IPS-NIHi7 (cell line): ENCODE measurements around the gene COPG1.
"Not testable (repeated sequence)": the region's sequence is repeated elsewhere in the genome, so short reads cannot be mapped to it uniquely, and the experiment has no call there.

Source experiments
- DNase-seq: peaks from one replicate; pipeline ENCODE4 v3.0.0; 2012; ENCODE audit warnings: mixed read lengths; ENCODE audit errors: extremely low spot score

COPG1 gene, protein sequence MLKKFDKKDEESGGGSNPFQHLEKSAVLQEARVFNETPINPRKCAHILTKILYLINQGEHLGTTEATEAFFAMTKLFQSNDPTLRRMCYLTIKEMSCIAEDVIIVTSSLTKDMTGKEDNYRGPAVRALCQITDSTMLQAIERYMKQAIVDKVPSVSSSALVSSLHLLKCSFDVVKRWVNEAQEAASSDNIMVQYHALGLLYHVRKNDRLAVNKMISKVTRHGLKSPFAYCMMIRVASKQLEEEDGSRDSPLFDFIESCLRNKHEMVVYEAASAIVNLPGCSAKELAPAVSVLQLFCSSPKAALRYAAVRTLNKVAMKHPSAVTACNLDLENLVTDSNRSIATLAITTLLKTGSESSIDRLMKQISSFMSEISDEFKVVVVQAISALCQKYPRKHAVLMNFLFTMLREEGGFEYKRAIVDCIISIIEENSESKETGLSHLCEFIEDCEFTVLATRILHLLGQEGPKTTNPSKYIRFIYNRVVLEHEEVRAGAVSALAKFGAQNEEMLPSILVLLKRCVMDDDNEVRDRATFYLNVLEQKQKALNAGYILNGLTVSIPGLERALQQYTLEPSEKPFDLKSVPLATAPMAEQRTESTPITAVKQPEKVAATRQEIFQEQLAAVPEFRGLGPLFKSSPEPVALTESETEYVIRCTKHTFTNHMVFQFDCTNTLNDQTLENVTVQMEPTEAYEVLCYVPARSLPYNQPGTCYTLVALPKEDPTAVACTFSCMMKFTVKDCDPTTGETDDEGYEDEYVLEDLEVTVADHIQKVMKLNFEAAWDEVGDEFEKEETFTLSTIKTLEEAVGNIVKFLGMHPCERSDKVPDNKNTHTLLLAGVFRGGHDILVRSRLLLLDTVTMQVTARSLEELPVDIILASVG

DNA sequence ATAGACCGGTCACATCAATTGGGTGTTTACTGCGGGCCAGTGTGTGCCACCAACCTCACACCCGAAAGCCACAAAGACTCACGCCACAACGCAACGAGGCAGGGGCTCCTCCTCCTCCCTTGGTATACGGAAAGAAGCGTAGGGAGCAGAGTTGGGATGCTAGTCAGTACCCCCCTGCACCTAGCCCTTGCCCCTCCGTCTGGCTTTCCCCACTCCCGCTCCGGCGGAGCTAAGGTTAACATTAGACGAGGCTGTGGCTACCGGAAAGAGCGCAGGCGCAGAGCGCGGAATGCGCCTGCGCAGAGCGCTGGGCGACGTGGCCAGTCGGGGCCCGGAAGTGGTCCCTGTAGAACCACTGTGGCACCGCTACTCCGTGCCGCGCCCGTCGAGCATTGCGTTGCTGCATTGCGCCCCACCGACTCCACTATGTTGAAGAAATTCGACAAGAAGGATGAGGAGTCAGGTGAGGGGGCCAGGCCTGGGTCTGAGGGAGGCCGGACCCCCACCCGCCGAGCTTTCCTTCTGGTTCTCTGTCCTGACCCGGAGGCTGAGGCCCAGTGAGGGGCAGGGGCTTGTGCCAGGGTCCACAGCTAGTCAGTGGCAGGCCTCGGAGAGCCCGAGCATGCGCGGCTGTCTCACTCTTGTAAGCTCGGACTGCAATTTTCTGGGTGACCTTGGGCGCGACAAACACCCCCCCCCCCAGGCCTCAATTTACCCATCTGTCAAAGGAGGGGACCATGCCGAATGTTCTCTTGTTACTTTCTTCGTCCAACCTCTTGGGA, at the start of gene COPG1:
TSS of gene COPG1 (plus strand) at position 323 of the 782 bp plus-strand sequence. CDS start at position 427, 104 bp downstream.
- DNase-seq: peak; percentile 99

DNA sequence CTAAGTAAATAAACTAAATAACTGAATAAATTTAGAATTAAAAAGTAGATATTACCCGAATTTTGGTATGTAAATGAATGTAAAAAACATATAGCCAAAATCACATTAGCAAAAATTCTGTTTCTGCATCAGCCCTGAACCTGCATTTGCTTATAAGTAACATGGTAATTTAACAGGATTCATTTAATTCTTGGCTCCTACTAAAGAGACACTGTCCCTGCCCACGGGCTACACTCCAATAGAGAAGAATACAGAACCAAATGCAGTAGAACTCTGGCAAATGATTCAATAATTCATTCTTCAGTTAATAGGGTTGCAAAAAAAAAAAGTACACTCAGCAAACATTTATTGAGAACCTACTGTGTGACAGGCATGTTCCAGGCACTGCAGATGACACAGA, 44.9 kb upstream of the COPG1 start:
- DNase-seq: no peak

DNA sequence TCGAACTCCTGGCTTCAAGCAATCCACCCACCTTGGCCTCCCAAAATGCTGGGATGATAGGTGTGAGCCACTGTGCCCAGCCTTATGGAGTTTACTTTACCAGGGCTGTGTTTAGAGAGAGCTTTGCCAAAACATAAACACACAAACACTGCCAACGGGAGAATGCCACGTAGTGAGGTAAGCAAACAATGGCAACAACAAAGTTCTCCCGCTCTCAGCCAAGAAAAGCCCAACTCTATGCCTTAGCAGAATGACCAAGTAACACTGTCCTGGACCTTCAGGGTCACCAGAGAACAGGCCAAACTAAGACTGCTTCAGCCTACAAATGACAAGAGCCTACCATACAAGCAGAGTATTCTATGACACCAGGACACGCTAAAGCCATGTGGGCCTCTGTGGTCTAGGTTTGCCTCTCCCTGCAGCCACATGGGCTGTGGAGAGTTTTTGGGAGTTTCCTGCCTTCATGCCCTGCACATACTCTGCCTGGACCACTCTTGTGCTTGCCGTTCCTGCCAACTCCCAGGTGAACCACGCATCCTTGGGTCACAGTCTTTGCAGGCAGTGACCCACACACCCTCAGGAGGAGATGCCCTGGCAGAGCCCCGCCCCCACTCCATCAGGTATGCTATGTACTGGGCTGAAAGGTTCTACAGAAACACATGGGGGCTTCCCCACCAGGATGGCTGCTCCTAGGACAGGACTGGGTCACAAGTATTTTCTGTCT, 44.1 kb upstream of the COPG1 start:
- DNase-seq: no peak

DNA sequence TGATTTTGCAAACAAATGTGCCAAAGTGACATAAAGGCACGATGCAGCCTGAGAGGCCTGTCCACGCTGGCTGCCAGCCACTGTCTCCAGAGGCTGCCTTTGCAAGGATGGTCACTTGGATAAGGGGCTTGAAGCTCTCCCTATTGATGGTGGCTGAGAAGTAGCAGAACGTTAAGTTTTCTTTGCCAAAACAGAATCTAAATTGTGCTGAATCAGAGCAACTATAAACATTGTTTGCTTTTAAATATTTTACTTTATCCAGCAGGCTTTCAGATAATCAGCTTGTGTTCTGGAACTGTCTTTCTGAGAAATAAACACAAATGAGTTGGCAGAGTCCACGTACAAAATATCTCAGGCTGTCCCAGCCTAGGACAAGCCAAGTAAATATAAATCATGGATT, 41.9 kb upstream of the COPG1 start:
- no peak for DNase-seq

DNA sequence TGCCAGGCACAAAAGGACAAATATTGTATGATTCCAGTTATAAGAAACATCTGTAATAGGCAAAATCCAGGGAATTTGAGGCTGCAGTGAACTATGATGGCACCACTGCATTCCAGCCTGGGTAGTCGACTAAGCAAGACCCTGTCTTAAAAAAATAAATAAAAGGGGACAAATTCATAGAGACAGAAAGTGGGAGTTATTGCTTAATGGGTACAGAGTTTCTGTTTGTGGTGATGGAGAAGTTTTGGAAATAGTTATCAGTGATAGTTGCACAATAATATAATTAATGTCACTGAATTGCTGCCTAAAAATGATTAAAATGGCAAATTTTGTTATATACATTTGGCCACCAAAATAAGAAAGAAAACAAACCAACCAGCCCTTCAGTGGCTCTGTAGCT, 38.1 kb upstream of the COPG1 start:
- DNase-seq: no peak

DNA sequence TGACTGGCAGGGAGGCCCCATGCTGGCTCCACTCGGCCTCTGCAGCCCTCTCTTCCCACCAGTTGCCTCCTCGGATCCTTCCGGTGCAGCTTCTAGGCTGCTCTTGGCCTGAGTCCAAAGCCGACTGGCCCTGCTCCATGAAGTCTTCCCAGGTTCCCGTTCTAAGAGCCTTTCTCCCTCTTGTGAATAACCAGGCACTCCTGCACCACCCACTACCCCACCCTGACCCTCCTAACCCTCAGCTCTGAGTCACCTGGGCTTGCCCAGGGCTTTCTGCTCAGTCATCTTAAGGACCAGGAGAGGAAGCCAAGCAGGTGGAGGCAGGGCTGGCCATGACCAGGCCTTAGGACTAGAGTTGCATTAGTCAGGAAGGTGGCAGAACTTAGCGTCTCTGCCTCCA, 37.6 kb upstream of the COPG1 start:
- no peak for DNase-seq

DNA sequence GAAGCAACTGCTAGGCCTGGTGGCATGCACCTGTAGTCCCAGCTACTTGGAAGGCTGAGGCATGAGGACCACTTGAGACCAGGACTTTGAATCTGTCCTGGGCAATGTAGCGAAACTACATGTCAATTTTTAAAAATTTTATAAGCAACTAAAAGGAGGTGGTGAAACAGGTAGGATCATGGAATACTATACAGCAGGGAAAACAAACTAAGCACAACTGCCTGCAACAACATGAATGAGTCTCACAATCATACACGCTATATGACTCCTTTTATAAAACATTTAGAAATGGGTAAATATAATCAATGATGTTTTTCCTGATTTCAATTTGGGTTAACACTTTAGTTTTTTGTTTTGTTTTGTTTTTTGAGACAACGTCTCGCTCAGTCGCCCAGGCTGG, 36.2 kb upstream of the COPG1 start:
- DNase-seq: no peak

DNA sequence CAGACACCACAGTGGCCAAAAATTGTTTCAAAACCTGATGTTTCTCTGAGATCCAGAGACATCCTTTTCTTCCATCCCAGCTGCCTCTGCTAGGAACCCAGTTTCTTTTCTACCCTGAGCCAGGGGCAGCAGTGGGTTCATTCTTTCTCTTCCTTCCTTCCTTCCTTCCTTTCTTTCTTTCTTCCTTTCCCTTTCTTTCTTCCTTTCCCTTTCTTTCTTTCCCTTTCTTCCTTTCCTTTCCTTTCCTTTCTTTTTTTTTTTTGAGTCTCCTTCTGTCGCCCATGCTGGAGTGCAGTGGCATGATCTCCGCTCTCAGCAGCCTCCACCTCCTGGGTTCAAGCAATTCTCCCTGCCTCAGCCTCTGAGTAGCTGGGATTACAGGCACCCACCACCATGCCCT, 30.7 kb upstream of the COPG1 start:
- no peak for DNase-seq

DNA sequence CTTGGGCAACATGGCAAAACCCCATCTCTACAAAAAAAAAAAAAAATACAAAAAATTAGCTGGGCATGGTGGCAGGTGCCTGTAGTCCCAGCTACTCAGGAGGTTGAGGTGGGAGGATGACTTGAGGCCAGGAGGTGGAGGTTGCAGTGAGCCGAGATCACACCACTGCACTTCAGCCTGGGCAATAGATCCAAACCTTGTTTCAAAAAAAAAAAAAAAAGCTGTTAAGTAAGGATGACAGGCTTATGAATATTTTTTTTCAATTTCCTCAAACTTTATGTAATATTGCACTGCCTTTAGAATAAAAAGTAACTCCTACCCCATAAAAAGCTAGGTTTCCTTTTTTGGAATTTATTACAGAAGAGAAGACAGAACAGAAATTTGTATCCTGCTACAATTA, 25.0 kb upstream of the COPG1 start:
- DNase-seq: not testable (repeated sequence)

DNA sequence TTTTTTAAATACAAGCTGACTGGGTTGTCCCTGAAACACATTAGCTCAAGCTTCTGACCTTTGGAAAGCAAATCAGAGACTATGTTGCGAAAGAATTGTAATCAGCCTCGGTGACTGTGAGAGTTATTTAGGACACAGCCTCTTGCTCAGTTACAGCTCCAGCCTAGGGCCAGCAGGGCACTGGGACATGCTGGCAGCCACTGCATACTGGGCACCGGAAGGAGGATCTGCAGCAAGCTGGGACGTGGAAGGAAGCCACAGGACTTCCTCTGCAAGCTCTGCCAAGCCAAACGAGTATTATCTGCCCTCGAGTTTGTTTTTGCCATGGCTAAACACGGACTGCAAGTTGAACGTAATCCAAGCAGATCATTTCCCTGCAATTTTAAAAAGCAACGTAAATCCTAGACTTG, 24.4 kb upstream of the COPG1 start:
- DNase-seq: no peak

DNA sequence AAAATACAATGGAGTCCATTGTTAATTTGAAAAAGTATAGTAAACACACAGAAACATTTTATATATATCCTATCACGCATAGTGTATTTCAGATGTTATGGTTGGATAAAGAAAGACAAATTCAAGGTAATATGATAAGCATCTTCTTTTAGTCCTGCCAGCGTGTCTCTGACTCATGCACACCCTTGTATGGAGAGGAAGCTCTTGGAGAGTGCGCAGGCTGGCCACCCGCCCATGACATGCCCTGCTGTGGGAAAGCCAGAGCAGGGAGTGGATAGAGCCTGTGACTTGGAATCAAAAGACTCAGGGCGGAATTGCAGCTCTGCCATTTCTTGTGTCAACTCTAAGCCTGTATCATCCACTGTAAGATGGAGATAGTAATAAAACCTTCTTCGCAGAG, 23.0 kb upstream of the COPG1 start:
- DNase-seq: no peak

DNA sequence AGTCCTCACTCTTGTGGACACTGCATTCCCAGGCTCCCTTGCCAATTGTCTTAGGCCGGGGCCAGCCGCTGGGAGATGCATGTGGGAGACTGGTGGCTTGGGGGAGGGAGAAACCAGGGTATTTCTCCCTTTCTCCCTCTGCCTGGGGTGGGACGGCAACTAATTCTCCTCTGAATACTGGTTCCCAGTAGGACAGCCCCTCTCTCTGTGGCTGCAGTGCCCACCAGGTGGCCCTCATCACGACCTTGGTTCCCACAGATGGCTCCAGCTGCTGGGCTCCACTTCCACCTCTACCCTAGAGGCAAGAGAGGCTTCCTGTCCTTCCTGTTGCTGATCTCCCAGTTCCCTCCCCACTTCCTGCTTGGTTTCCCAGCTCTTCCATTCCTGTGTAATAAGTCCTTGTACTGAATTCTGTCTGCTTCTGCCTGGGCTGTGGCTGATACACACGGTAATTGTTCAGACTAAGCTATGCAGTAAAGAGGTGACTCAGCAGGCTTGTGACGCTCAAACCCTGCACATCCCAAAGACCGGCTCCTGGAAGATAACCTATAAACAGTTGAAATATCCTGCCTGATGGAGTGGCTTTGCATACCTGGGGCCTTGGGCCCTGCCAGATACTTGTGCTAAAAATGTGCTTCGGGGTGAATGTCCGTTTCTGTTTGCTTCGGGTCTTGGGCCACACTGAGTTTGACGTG, 20.4 kb upstream of the COPG1 start:
- peak; percentile 48 for DNase-seq

DNA sequence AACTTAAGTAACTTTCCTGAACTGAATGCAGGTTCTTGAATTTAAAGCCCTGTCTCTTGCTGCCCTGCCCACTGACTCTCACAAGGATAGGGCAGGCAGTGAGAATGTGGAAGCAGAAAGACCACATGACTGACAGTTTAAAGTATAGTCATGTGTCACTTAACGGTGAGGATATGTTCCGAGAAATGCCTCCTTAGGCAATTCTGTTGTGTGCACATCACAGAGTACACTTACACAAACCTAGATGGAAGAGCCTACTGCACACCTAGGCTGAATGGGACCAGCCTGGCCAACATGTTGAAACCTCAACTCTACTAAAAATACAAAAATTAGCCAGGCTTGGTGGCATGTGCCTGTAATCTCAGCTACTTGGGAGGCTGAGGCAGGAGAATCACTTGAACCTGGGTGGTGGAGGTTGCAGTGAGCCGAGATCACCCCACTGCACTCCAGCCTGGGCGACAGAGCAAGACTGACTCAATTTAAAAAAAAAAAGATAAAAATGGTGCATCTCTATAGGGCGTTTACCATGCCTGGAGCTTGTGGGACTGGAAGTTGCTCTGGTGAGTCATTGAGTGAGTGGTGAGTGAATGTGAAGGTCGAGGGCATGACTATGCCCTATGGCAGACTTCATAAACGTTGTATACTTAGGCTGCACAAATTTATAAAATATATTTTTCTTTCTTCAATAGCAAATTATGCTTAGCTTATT, 18.9 kb upstream of the COPG1 start:
- no peak for DNase-seq

DNA sequence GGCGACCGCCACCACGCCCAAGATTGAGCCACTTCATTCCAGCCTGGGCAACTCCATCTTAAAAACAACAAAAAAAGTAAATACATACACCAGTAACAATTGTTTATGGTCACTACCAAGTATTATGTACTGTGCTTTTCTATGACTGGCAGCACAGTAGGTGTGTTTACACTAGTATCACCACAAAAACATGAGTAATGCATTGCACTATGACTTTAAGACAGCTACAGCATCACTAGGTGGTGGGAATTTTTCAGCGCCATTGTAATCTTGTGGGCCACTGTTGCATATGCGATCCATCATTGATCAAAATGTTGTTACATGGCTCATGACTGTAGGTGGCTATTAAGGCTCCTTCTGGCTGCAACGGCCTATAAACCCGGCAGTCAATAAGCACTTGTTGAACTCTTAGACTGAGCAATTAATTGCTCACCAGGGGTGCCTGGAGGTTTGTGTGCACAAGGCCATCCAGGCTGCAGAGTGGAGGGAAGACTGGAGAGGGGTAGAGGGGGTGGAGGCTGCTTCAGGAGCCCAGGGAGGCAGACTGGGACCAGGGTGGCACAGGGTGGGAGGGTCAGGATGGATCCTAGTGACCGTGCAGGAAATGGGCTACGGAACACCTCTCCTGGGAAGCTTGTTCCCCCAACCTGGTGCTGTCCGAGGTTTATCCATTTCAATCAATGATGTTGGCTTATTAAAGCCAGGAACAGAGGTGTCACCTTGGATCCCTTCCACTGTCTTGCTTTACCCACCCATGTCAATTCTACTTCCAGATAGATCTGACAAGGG, 17.9 kb upstream of the COPG1 start:
- DNase-seq: no peak

DNA sequence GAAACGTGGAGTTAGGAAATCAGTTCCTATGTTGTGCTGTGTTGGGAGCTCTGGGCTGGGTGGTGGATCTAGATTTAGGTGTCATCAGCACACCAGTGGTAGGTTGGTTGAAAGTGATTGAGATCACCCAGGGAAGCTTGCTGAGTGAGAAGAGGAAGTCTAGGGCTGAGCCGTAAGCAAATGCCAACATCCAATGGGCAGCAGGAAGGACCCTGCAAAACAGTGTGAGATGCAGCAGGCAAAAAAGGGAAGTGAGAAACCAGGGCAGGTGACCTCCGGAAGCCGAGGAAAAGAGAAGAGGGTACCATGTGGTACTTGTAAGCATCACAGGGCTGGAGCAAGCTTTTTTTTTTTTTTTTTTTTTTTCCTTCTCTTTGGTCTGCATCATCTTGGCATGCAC, 15.9 kb upstream of the COPG1 start:
- DNase-seq: no peak

DNA sequence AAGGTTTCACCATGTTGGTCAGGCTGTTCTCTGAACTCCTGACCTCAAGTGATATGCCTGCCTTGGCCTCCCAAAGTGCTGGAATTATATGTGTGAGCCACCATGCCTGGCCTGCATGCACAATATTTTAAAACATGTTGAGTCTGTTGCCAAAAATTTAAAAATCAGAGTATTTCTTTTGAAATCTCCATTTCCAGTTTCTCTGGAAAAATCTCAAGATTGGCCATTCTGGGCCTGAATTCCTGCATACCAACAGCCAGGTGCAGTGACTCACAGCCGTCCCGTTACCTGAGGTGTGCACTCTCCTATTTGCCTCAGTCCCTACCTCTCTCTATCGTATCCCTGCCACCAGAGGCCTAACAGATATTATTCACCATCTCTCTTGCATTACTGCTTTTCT, 15.0 kb upstream of the COPG1 start:
- no peak for DNase-seq

DNA sequence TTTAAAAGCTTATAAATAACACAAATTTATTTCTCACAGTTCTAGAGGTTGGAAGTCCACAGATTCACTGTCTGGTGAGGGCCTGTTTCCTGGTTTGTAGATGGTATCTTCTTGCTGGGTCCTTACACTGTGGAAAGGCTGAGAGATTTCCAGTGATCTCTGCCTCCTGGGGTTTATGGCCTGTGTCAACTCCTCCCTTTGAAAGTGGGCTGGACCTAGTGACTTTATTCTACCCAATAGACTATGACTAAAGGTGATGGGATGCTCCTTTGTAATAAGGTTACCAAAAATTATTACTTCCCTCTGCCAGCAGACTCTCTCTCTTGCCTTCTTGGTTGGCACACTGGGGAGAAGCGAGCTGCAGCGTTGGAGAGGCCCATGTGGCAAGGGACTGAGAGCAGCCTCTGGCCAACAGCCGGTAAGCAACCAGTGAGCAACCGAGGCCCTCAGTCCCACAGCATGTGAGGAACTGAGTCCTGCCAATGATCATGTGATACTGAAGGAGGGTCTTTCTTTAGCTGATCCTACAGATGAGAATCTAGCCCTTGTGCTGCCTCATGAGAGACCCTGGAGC, 14.0 kb upstream of the COPG1 start:
- DNase-seq: no peak

DNA sequence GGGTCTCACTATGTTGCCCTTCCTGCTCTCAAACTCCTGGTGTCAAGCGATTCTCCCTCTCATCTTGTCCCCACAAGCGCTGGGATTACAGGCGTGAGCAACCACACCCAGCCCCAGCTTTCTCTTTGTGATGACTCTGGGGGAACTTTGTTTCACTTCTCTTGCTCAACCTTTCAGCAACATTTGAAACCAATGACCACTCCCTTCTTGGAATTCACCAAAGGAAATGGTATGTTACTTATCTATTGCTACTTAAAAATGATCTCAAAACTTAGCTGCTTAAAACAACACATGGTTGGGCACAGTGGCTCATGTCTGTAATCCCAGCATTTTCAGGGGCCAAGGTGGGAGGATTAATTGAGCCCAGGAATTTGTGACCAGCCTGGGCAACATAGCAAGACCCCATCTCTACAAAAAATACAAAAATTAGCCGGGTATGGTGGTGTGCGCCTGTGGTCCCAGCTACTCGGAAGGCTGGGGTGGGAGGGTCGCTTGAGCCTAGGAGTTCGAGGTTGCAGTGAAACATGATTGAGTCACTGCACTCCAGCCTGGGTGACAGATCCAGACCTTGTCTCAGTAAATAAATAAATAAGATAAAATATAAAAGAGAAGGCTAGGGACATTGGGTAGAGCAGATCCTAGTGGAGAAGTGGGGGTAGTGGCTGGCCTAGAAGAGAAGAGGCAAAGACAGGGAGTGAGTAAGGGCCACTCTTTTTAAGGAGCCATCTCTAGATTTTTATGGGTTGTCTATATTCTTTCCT, 10.3 kb upstream of the COPG1 start:
- no peak for DNase-seq
